ENCODE results near the gene CPNE7. TPM values are rescaled to one million over a fixed set of nuclear protein-coding genes. Genes with fewer than 3 reads are reported as not detected.

The CPNE7 gene
- polyA plus RNA-seq, 3 donors = not detected

DNA sequence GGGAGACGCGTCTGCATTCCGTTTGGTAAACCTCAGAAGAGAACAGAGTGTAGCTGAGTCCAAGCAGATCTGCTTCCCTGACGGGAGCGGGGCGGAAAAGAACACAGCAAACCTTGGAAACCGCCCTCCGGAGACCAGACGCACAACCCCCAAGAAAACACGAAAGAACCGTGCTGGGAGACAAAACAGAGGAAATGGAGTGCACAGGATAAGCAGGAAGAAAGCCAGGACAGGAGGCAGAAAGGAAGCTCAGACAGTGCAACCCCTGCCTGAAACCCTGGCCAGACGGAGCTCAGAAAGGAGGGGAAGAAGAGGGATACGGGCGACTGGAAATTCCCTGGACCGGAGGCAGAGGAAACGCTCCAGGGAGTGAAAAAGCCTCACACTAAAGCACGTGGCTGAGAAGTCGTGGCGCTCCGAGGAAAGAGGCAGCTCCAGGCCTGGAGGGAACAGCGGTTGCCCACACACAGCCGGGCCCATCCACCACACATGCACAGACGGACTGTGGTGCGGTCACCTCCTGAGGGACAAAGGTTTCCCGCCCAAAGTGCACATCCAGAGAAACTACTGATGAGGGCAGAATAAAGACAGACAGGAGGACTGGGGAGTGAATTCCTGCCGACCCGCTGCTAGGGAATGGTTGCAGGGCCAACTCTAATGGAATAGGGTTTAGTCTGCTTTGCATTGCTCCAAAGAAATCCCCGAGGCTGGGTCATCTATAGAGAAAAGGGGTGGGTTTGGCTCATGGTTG, 48.1 kb downstream of the CPNE7 start:
- H3K27me3 ChIP-seq (ENCODE audit: control insufficient read depth in 2 of 2, insufficient read depth in 2 of 2, low read length in 2 of 2) = peaks cover 0 to 16% of the 10 kb centered on the region in 2 donors
- H2AFZ ChIP-seq (ENCODE audit: insufficient read depth, low read depth, low read length, poor library complexity, severe bottlenecking) = no peak overlapping the region
- H3K27ac Mint-ChIP-seq = peak overlapping the region in 1 of 7 donors; percentile 26
- no peaks in the 10 kb centered on the region for H3K36me3 ChIP-seq (replicated peaks in 1 of 2; ENCODE audit: control insufficient read depth in 1 of 2, insufficient read depth in 2 of 2, low read length in 2 of 2)
- no peaks in the 10 kb centered on the region for H4K20me1 ChIP-seq (ENCODE audit: insufficient read depth, low read length)
- H3K4me1 Mint-ChIP-seq = peaks cover 7% of the 10 kb centered on the region
- no peaks in the 10 kb centered on the region for H3K79me2 ChIP-seq (ENCODE audit: insufficient read depth, low read length)
- 72% methylated on average over 23 of the region's 28 CpGs for WGBS (ENCODE audit: insufficient coverage)
- peaks cover 0 to 4% (median 0%) of the 10 kb centered on the region in 7 donors for H3K9me3 Mint-ChIP-seq
- no peak overlapping the region for H3K4me3 ChIP-seq (replicated peaks in 1 of 3; ENCODE audit: low read depth in 2 of 3, low read length in 3 of 3)
- intact Hi-C loops (cut with micrococcal nuclease) = no loop called here
- H3K4me2 ChIP-seq (replicated peaks; ENCODE audit: extremely low read depth, low read length, poor library complexity, severe bottlenecking) = no peak overlapping the region
- no peak for DNase-seq
- no peaks in the 10 kb centered on the region for H3K36me3 Mint-ChIP-seq
- H3K4me3 Mint-ChIP-seq = peak overlapping the region in 1 of 2 donors; percentile 8
- H3K27ac ChIP-seq (ENCODE audit: low read depth in 1 of 2, low read length in 2 of 2) = no peak overlapping the region
- H3K4me1 ChIP-seq (ENCODE audit: control insufficient read depth in 1 of 2, insufficient read depth in 2 of 2, low read length in 2 of 2) = no peaks in the 10 kb centered on the region
- H3K9me3 ChIP-seq (replicated peaks in 1 of 2; ENCODE audit: control insufficient read depth in 1 of 2, insufficient read depth in 1 of 2, low read length in 2 of 2) = no peaks in the 10 kb centered on the region
- peaks cover 11 to 27% (median 15%) of the 10 kb centered on the region in 3 donors for H3K27me3 Mint-ChIP-seq (ENCODE audit: low read depth in 3 of 3)
- TF ChIP-seq, protein P1, sequence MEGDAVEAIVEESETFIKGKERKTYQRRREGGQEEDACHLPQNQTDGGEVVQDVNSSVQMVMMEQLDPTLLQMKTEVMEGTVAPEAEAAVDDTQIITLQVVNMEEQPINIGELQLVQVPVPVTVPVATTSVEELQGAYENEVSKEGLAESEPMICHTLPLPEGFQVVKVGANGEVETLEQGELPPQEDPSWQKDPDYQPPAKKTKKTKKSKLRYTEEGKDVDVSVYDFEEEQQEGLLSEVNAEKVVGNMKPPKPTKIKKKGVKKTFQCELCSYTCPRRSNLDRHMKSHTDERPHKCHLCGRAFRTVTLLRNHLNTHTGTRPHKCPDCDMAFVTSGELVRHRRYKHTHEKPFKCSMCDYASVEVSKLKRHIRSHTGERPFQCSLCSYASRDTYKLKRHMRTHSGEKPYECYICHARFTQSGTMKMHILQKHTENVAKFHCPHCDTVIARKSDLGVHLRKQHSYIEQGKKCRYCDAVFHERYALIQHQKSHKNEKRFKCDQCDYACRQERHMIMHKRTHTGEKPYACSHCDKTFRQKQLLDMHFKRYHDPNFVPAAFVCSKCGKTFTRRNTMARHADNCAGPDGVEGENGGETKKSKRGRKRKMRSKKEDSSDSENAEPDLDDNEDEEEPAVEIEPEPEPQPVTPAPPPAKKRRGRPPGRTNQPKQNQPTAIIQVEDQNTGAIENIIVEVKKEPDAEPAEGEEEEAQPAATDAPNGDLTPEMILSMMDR (IDR thresholded peaks at IDR 0.05) = no peak
- H3K9ac ChIP-seq (ENCODE audit: insufficient read depth, low read length, poor library complexity, severe bottlenecking) = no peak overlapping the region

DNA sequence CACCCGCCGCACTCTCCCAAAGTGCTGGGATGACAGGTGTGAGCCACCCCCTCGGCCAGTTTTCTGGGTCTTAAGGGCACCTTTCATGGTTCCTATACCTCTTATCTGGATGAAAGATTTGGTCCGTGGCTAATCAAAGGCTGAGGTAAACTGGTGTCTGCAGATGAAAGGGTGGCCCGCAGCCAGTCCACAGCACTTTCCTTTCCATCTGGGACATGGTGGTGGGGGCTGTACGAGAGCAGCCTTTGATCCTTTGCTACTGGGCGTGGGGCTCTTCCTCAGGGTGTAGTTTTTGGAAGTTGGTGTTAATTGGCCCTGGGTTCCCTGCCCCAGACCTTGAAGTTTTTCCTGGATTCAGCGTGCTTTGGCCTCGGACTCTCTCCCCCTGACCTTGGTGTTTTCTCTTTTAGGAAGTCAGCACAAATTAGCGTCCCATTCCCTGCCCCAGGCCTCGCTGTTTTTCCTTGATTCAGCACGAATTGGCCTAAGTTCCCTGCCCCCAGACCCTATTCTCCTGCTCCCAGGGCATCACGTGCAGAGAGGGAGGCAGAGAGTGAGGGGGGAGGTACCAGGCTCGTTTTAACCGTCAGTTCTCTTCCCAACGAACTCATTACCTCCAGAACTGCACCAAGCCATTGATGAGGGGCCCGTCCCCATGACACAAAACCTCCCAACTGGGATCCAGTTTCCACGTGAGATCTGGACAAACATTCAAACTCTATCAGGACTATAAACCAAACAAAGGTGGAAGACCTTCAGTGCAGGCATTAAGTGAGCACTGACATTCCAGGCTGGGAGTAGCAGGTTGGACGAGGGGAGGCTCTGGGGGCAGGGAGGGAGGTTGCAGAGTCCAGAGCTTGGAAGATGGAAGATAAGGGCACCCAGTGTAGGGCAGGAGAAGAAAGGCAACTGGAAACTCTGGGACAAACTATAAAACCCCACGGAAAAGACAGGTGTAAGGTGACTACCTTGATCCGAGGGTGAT, 49.5 kb downstream of the CPNE7 start:
- peaks cover 0 to 6% of the 10 kb centered on the region in 2 donors for H3K9me3 ChIP-seq (replicated peaks in 1 of 2; ENCODE audit: control insufficient read depth in 1 of 2, insufficient read depth in 1 of 2, low read length in 2 of 2)
- intact Hi-C loops (cut with micrococcal nuclease) = no loop called here
- peaks cover 0 to 16% of the 10 kb centered on the region in 2 donors for H3K27me3 ChIP-seq (ENCODE audit: control insufficient read depth in 2 of 2, insufficient read depth in 2 of 2, low read length in 2 of 2)
- H3K9me3 Mint-ChIP-seq = peaks cover under 1 to 8% (median 2%) of the 10 kb centered on the region in 7 donors
- peaks cover 11 to 27% (median 15%) of the 10 kb centered on the region in 3 donors for H3K27me3 Mint-ChIP-seq (ENCODE audit: low read depth in 3 of 3)
- peaks cover 7% of the 10 kb centered on the region for H3K4me1 Mint-ChIP-seq
- no peak overlapping the region for H3K27ac Mint-ChIP-seq
- no peaks in the 10 kb centered on the region for H3K79me2 ChIP-seq (ENCODE audit: insufficient read depth, low read length)
- no peaks in the 10 kb centered on the region for H3K4me1 ChIP-seq (ENCODE audit: control insufficient read depth in 1 of 2, insufficient read depth in 2 of 2, low read length in 2 of 2)
- H2AFZ ChIP-seq (ENCODE audit: insufficient read depth, low read depth, low read length, poor library complexity, severe bottlenecking) = no peak overlapping the region
- 90% methylated on average over 9 of the region's 21 CpGs for WGBS (ENCODE audit: insufficient coverage)
- no peak overlapping the region for H3K4me2 ChIP-seq (replicated peaks; ENCODE audit: extremely low read depth, low read length, poor library complexity, severe bottlenecking)
- H3K9ac ChIP-seq (ENCODE audit: insufficient read depth, low read length, poor library complexity, severe bottlenecking) = no peak overlapping the region
- H4K20me1 ChIP-seq (ENCODE audit: insufficient read depth, low read length) = no peaks in the 10 kb centered on the region
- no peak overlapping the region for H3K4me3 ChIP-seq (replicated peaks in 1 of 3; ENCODE audit: low read depth in 2 of 3, low read length in 3 of 3)
- no peaks in the 10 kb centered on the region for H3K36me3 ChIP-seq (replicated peaks in 1 of 2; ENCODE audit: control insufficient read depth in 1 of 2, insufficient read depth in 2 of 2, low read length in 2 of 2)
- TF ChIP-seq, protein P1 (IDR thresholded peaks at IDR 0.05) = no peak
- no peak overlapping the region for H3K27ac ChIP-seq (ENCODE audit: low read depth in 1 of 2, low read length in 2 of 2)
- no peaks in the 10 kb centered on the region for H3K36me3 Mint-ChIP-seq
- H3K4me3 Mint-ChIP-seq = peak overlapping the region in 1 of 2 donors; percentile 8
- DNase-seq = no peak
